GM12892 (cell line): ENCODE measurements around the gene MGME1.

ENCODE experiments used
- DNase-seq: peaks from one replicate; pipeline ENCODE4 v3.0.0; 2011; ENCODE audit not compliant: insufficient read length
- FAIRE-seq: peaks from 2 replicates; lab custom pipeline; 2011; peaks lifted over from hg19 to GRCh38; lab: Jason Lieb, UNC
- POLR2A ChIP-seq: IDR thresholded peaks from 2 replicates; pipeline ENCODE4 v1.6.1; 2011; ENCODE audit warnings: low read depth, low read length, control low read depth
- POLR2AphosphoS5 ChIP-seq: IDR thresholded peaks from 2 replicates; pipeline ENCODE4 v1.6.1; 2011; ENCODE audit warnings: low read depth, low read length, control low read depth
- TAF1 ChIP-seq: IDR thresholded peaks from 2 replicates; pipeline ENCODE4 v1.6.1; 2011; ENCODE audit warnings: low read depth, mild to moderate bottlenecking, control low read depth, low read length, borderline replicate concordance

MGME1 gene

GRCh38 chr20:17934141-17934862 is 34.5 kb upstream of the MGME1 start:
- DNase-seq (no peak), FAIRE-seq (no peak)
- no peak for TF ChIP-seq POLR2AphosphoS5
- TF ChIP-seq TAF1: no peak
- TF ChIP-seq POLR2A: no peak

- FAIRE-seq (no peak), DNase-seq (no peak)
- TF ChIP-seq TAF1: no peak
These were observed 33.6 kb upstream of the MGME1 start for GRCh38 chr20:17935186-17935585.

GRCh38 chr20:17935761-17936160 is 33.1 kb upstream of the MGME1 start:
- no peak for FAIRE-seq
- TF ChIP-seq POLR2A (no peak), TAF1 (no peak), POLR2AphosphoS5 (no peak)
- DNase-seq: no peak

GRCh38 chr20:17936286-17936760 is 32.5 kb upstream of the MGME1 start:
- no peak for TF ChIP-seq POLR2A
- no peak for TF ChIP-seq POLR2AphosphoS5
- no peak for TF ChIP-seq TAF1
- DNase-seq: no peak
- no peak for FAIRE-seq

GRCh38 chr20:17936761-17937732 is 31.8 kb upstream of the MGME1 start:
- DNase-seq: no peak
- peak; percentile 36 for FAIRE-seq
- TF ChIP-seq POLR2A (no peak), TAF1 (no peak), POLR2AphosphoS5 (no peak)

GRCh38 chr20:17938871-17939619 is 29.8 kb upstream of the MGME1 start:
- DNase-seq (peak; percentile 58), FAIRE-seq (peak; percentile 91)
- TF ChIP-seq POLR2AphosphoS5: no peak
- TF ChIP-seq POLR2A: no peak
- no peak for TF ChIP-seq TAF1

GRCh38 chr20:17939622-17940223 is 29.1 kb upstream of the MGME1 start:
- TF ChIP-seq POLR2A: no peak
- no peak for TF ChIP-seq TAF1
- TF ChIP-seq POLR2AphosphoS5: no peak
- no peak for FAIRE-seq
- DNase-seq: no peak

- no peak for DNase-seq
- no peak for TF ChIP-seq POLR2A
These were observed 28.4 kb upstream of the MGME1 start for GRCh38 chr20:17940224-17940971.

GRCh38 chr20:17941087-17941825 is 27.6 kb upstream of the MGME1 start:
- FAIRE-seq: no peak
- TF ChIP-seq POLR2AphosphoS5 (peak; percentile 54; the same call in 1 of the 2 replicates), POLR2A (peak; percentile 35), TAF1 (no peak)
- DNase-seq: no peak

More at GRCh38 chr20:17940224-17940971, 28.4 kb upstream of the MGME1 start:
- FAIRE-seq: no peak

- FAIRE-seq (no peak), DNase-seq (no peak)
- TF ChIP-seq POLR2AphosphoS5 (no peak), TAF1 (no peak), POLR2A (no peak)
These were observed 27.0 kb upstream of the MGME1 start for GRCh38 chr20:17941826-17942196.

- DNase-seq (no peak), FAIRE-seq (peak; percentile 68)
These were observed 25.5 kb upstream of the MGME1 start for GRCh38 chr20:17943343-17943742.

More at GRCh38 chr20:17943343-17943742, 25.5 kb upstream of the MGME1 start:
- TF ChIP-seq POLR2AphosphoS5: peak; percentile 53
- TF ChIP-seq TAF1: no peak
